ENCODE results near the gene CCDC172.

Gene CCDC172

GRCh38 chr10:116398224-116398623 lies 74.0 kb downstream of the CCDC172 start:
- TF ChIP-seq CTCF (IDR thresholded peaks at IDR 0.05; ENCODE audit: insufficient read depth, low read length, poor library complexity, severe bottlenecking) = no peak
- no peak overlapping the region for H3K4me3 ChIP-seq (replicated peaks; ENCODE audit: low read depth, low read length)
- no peaks in the 10 kb centered on the region for H3K27me3 ChIP-seq (replicated peaks; ENCODE audit: control insufficient read depth, insufficient read depth, low read length)
- no peaks in the 10 kb centered on the region for H3K36me3 ChIP-seq (ENCODE audit: control insufficient read depth, insufficient read depth, low read length)
- no peak for DNase-seq (ENCODE audit: extremely low read depth, insufficient read length)

GRCh38 chr10:116402858-116403257 lies 78.6 kb downstream of the CCDC172 start:
- no peaks in the 10 kb centered on the region for H3K36me3 ChIP-seq (ENCODE audit: control insufficient read depth, insufficient read depth, low read length)
- H3K4me3 ChIP-seq (replicated peaks; ENCODE audit: low read depth, low read length) = no peak overlapping the region
- DNase-seq (ENCODE audit: extremely low read depth, insufficient read length) = no peak
- H3K27me3 ChIP-seq (replicated peaks; ENCODE audit: control insufficient read depth, insufficient read depth, low read length) = no peaks in the 10 kb centered on the region
- TF ChIP-seq CTCF (IDR thresholded peaks at IDR 0.05; ENCODE audit: insufficient read depth, low read length, poor library complexity, severe bottlenecking) = no peak

GRCh38 chr10:116403740-116404250 lies 79.5 kb downstream of the CCDC172 start:
- Histone ChIP-seq H3K36me3 (ENCODE audit: control insufficient read depth, insufficient read depth, low read length) (no peaks in the 10 kb centered on the region), H3K27me3 (replicated peaks; ENCODE audit: control insufficient read depth, insufficient read depth, low read length) (no peaks in the 10 kb centered on the region), H3K4me3 (replicated peaks; ENCODE audit: low read depth, low read length) (no peak overlapping the region)
- DNase-seq (ENCODE audit: extremely low read depth, insufficient read length) = no peak
- TF ChIP-seq CTCF (IDR thresholded peaks at IDR 0.05; ENCODE audit: insufficient read depth, low read length, poor library complexity, severe bottlenecking) = no peak

GRCh38 chr10:116408719-116409118 lies 84.5 kb downstream of the CCDC172 start:
- Histone ChIP-seq H3K36me3 (ENCODE audit: control insufficient read depth, insufficient read depth, low read length) (no peaks in the 10 kb centered on the region), H3K27me3 (replicated peaks; ENCODE audit: control insufficient read depth, insufficient read depth, low read length) (no peaks in the 10 kb centered on the region), H3K4me3 (replicated peaks; ENCODE audit: low read depth, low read length) (no peak overlapping the region)
- DNase-seq (ENCODE audit: extremely low read depth, insufficient read length) = no peak
- TF ChIP-seq CTCF (IDR thresholded peaks at IDR 0.05; ENCODE audit: insufficient read depth, low read length, poor library complexity, severe bottlenecking) = no peak

DNA sequence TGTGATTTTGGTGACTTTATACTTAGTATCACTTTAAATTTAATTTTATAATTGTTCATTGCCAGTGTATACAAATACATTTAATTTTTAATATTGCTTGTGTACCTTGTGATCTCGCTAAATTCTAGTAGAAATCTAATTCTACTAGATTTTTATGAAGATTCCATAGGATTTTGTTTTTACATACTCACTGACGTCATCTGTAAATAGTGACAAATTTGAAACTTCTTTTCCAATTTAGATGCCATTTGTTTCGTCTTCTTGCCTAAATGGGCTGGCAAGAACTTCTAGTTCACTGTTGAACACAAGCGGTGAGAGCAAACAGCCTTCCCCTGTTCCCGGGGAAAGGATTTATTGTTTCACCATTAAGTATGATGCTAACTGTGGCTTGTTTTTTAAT lies 86.1 kb downstream of the CCDC172 start:
- Histone ChIP-seq H3K36me3 (ENCODE audit: control insufficient read depth, insufficient read depth, low read length) (no peaks in the 10 kb centered on the region), H3K27me3 (replicated peaks; ENCODE audit: control insufficient read depth, insufficient read depth, low read length) (no peaks in the 10 kb centered on the region), H3K4me3 (replicated peaks; ENCODE audit: low read depth, low read length) (no peak overlapping the region)
- no peak for TF ChIP-seq CTCF (IDR thresholded peaks at IDR 0.05; ENCODE audit: insufficient read depth, low read length, poor library complexity, severe bottlenecking)
- no peak for DNase-seq (ENCODE audit: extremely low read depth, insufficient read length)

GRCh38 chr10:116417821-116418220 lies 93.6 kb downstream of the CCDC172 start:
- no peak for DNase-seq (ENCODE audit: extremely low read depth, insufficient read length)
- no peak overlapping the region for H3K4me3 ChIP-seq (replicated peaks; ENCODE audit: low read depth, low read length)
- no peak for TF ChIP-seq CTCF (IDR thresholded peaks at IDR 0.05; ENCODE audit: insufficient read depth, low read length, poor library complexity, severe bottlenecking)
- H3K27me3 ChIP-seq (replicated peaks; ENCODE audit: control insufficient read depth, insufficient read depth, low read length) = no peaks in the 10 kb centered on the region
- H3K36me3 ChIP-seq (ENCODE audit: control insufficient read depth, insufficient read depth, low read length) = no peaks in the 10 kb centered on the region

Data from GM06990 (cell line).